ENCODE measurements around the gene CIB4.
"Not testable (repeated sequence)": the region's sequence is repeated elsewhere in the genome, so short reads cannot be mapped to it uniquely, and the experiment has no call there.

The CIB4 gene

GRCh38 chr2:26568076-26568890 is 72.9 kb downstream of the CIB4 start:
- DNase-seq (ENCODE audit: low read depth) = no peak

- no peak for DNase-seq (ENCODE audit: low read depth)
These were observed 73.6 kb downstream of the CIB4 start for GRCh38 chr2:26567534-26567933.

- not testable (repeated sequence) for DNase-seq (ENCODE audit: low read depth)
These were observed 74.4 kb downstream of the CIB4 start for GRCh38 chr2:26566731-26567130.

- DNase-seq (ENCODE audit: low read depth) = no peak
These were observed 75.1 kb downstream of the CIB4 start for GRCh38 chr2:26566081-26566375.

DNA sequence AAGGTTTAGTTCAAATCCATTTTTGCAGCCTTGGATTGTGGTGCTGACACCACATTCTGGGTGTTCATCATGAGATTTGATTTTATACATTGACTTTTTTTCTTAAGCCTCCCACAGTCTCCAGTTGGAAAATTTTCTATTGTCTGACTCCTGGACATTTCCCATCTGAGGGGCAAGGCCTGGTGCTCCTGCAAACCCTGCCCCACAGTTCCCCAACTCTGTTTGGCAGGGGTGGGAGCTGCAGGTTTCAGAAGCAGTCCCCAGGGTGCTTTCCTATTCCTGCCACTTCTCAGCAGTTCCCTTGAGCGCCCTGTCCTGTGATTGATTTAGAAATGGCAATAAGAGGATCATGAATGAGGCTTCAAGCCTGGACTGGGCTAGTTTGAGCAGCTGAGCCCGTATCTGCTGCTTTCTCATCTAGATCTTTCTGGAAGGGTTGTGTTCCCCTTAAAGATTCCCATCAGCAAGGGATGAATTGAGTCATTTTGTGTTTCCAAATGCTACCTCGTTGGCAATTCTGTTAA is 77.0 kb downstream of the CIB4 start:
- DNase-seq (ENCODE audit: low read depth) = no peak

GRCh38 chr2:26563686-26564085 is 77.5 kb downstream of the CIB4 start:
- no peak for DNase-seq (ENCODE audit: low read depth)

- DNase-seq (ENCODE audit: low read depth) = no peak
These were observed 78.1 kb downstream of the CIB4 start for GRCh38 chr2:26562811-26563645.

- DNase-seq (ENCODE audit: low read depth) = peak; percentile 13
These were observed 79.0 kb downstream of the CIB4 start for GRCh38 chr2:26561918-26562810.

GRCh38 chr2:26561376-26561775 is 79.8 kb downstream of the CIB4 start:
- DNase-seq (ENCODE audit: low read depth) = no peak

- DNase-seq (ENCODE audit: low read depth) = no peak
These were observed 80.3 kb downstream of the CIB4 start for GRCh38 chr2:26560892-26561291.

DNA sequence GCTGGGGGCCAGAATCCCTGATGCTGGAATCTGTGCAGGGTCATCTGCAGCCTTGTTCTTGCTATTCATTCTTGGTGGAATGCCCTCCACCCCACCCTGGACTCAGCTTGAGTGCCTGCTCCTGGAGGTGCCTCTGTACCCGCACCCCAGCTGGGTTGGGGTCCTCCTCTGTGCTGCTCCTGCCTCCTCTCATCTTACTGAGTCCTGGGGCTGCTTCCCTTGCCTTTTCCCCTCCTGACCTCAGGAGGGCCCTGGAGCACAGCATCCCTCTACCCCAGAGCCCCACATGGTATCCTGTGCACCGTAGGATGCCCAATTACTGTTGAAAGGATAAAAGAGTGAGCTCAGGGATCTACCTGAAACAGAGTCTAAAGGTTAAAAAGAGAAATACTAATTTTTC is 81.6 kb downstream of the CIB4 start:
- no peak for DNase-seq (ENCODE audit: low read depth)

GRCh38 chr2:26559044-26559405 is 82.1 kb downstream of the CIB4 start:
- DNase-seq (ENCODE audit: low read depth) = no peak

DNA sequence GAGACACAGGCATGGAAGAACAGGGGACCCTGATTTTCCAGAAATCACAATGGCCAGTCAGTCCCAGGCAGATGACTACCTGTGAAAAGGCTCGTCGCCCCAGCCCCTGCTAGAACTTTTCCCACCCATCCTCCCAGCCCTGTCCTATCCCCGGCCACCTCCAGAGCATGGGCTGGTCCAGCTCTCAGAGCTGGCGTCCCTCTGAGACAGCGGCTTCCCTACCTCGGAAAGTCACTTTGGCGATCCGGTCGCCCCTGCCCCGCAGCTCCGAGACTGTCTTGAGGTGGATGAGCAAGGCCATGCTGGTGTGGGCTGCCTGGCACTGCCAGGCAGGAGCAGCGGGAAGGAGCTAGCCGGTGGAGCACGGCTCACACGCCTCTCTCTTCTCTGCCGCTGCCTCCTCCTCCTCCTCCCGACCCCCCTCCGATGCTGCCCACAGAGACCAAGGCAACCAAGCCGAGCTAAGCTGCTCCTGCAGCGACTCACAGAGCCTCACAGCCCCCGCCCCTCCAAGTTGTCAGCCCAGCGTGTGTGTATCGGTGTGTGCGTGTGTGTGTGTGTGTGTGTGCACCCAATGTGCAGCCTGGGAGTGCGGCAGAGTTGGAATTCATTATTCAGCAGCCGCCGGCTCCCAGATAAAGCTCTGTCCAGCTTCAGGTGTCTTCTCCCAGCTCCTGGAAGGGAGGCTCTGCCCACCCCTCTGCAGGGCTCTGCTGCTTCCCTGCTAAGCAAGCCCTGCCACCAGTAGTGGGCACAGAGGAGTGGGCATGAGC is 82.7 kb downstream of the CIB4 start:
- no peak for DNase-seq (ENCODE audit: low read depth)

GRCh38 chr2:26557244-26557925 is 83.8 kb downstream of the CIB4 start:
- no peak for DNase-seq (ENCODE audit: low read depth)

- DNase-seq (ENCODE audit: low read depth) = no peak
These were observed 84.6 kb downstream of the CIB4 start for GRCh38 chr2:26556309-26557243.

DNA sequence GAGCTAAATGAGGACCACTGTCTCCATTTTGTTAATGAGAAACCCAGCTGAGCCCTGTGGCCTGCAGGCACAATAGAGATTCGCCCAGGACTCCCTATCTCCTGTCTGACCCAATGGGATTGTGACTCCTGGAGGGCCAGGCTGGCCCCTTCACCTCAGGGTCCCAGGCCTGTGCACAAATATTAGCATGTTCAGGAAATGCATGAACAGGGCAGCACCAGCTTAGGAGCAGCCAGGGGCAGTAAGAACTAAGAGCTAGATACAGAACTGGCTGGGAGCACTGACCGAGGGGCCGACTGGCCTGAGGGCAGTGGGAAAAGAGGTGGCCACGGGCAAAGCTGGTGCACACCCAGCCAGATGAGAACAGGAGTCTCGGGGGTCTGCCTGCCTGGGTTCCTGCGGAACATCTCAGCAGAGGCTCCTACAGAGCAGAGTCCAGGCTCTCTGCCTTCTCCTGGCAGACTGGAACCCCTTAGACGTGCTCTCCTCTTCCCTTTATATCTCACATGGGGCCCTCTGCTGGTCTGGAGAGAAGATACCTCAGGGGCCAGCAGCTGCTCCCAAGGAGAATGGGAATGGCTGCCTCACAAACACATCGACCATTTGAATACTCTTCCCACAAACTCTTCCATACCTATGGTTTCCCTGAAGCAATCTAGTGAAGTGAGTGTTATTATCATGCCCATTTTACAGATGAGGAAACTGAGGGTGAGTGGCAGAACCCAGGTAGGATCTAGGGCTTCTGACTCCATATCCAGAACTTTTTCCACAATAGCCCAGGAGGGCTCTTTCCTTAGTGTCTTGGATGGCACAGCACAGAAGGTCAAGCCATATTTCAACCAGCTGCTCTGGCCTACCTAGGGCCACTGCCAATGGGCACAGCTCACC is 85.7 kb downstream of the CIB4 start:
- no peak for DNase-seq (ENCODE audit: low read depth)

- DNase-seq (ENCODE audit: low read depth) = no peak
These were observed 88.4 kb downstream of the CIB4 start for GRCh38 chr2:26552641-26553374.
